HG02759 (cell line): Measurements from ENCODE around the gene CNIH4.
"Not testable (repeated sequence)": the region's sequence is repeated elsewhere in the genome, so short reads cannot be mapped to it uniquely, and the experiment has no call there.

ENCODE experiments used
- ATAC-seq: cut with Tn5 transposase; IDR thresholded peaks from one replicate; pipeline ENCODE4 v1.9.1; 2021; ENCODE audit warnings: mild to moderate bottlenecking, moderate library complexity; ENCODE audit not compliant: unreplicated experiment

The CNIH4 gene

DNA sequence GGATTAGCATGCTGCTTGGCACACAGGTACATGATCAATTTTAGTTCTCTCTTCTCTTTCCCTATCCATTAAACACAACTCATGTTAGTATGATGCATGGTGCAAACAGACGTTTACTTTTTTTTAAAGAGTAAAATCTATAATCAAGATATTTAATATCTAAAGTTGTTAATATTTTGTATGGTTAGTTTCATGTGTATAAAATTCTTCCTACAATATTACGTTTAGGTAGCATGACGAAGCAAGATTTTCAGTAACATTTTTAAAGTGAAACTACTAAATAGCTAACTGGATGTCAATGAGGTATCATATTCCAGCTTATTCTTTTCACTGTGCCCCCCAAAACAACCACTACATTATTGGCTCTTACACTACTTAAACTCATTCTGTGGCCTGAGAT, 36.6 kb downstream of the CNIH4 start:
- ATAC-seq = no peak

DNA sequence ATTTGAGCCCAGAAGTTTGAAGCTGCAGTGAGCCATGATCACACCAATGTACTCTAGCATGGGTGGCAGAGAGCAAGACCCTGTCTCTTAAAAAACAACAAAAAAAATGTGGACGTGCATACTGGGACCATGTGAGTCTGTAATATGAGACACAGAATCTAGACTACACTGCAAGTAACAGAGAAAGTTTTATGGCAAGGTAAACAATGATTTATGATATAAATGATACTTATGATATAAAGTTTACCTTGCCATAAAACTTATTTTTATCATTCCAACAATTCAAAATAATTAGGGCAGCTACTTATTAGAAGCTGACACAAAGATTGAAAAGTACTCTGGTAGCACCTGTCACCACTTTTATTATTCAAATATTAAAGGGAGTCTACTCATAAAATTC, 43.2 kb downstream of the CNIH4 start:
- ATAC-seq = no peak

DNA sequence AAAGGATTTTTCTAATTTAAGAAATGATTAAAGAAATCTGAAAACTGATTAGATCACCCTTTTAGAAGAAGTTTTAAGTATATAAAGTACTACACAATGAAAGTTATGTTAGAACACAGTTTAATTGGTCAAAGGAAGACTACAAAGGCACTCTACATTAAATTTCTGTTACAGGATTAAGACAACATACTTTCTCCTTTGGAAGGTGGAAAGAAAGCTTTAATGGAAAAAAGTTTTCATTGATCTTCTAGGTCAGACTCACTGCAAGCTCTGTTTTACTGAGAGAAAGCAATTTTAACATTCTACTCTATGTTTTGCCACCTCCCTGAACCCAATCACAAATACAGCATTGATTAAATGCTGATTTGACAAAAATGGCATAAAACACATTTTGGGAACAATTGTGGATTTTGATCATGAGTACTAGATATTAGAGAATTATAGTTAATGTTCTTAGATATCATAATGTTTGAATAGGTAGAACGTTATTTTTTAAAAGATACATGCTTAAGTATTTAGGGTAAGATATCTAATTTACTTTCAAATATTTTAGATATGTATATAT, 45.9 kb downstream of the CNIH4 start:
- ATAC-seq = no peak

DNA sequence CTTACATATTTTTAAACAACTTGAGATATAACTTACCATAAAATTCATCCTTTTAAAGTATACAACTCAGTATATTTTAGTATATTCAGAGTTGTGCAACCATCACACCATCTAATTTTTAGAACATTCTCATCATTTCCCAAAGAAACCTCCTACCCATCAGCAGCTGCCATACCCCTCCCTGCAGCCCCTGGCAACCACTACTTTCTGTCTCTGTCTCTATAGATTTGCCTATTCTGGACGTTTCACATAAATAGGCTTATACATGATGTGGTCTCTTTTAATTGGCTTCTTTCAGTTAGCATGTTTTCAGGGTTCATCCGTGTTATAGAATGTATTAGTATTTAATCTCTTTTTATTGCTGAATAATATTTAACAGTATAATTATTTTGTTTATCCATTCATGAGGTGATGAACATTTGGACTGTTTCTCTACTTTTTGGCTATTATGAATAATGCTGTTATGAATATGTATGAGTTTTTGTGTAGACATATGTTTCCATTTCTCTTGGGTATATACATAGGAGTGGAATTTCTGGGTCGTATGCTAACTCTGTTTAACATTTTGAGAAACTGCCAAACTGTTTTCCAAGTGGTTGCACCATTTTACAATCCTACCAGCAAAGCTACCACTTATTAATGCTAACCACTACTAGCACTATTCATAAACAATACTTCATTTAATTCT, 48.4 kb downstream of the CNIH4 start:
- no peak for ATAC-seq

DNA sequence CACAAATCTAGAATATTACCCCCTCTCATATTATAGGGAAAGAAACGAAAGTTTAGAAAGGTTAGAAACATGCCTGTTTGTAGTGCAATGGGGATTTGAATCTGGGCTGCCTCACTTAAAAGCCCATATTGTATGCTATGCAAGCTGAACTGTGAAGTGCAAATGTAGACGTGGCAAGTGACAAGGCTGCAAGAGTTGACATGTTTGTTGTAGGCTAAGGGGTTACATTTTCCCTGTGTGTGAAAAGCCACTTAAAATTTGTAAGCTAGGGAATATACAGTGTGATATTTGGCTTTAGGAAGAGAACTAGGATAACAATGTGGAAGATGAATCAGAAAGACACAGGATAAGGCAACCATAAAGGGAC, 48.9 kb downstream of the CNIH4 start:
- no peak for ATAC-seq

DNA sequence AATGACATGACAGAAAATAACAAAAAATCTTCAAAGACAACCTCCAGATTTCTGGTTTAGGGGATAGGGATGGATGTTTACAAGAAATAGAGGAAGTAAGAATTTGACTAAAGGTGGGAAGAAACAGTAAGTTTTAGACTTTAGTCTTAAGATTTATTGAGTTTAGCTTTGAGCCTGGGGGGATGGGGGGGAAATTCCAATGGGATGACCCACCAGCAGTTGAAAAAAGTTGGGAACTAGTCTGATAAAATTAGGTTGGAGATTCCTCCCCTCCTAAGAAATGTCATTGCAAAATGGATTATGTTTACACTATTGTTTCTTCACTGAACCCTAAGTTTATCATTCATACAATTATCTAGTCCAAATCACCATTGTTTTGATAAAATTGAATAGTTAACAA, 49.5 kb downstream of the CNIH4 start:
- no peak for ATAC-seq

DNA sequence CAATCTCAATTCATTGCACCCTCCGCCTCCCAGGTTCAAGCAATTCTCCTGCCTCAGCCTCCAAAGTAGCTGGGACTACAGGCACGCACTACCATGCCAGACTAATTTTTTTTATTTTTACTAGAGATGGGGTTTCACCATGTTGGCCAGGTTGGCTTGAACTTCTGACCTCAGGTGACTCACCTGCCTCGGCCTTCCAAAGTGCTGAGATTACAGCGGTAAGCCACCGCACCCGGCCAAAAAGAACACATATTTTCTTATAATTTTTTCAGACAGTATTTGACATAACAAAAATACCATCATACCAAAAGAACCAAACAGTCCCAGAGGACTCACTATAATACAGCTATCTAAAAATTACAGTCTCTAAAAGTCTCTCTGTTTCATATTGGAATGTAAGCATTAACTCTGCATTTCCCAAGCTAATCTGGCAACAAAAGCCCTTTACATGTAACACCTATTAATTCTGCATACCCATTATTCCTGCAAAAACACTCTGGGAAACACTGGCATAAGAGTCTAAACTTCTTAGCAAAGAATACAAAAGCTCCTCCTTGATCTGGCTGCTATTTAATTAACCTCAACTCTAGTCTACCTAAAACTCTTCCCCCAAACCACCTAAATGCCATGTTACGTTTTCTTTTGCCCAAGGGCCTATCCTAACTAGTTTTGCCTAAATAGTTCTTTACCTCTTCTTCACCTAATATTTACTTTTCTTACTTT, 51.1 kb downstream of the CNIH4 start:
- ATAC-seq = no peak

DNA sequence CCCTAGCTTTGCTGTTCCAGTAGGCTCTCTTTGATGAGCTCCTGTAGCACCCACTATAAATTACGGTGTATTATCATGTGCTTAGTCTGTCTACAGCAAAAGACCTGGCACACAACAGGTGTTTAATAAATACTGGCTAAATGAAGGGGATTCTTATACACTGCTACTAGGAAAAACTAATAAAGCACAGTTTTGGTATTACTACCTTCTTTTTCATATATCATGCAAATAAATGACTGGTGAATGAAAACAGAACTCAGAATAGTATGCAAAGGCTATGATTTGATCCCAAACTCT, 51.6 kb downstream of the CNIH4 start:
- ATAC-seq = no peak

DNA sequence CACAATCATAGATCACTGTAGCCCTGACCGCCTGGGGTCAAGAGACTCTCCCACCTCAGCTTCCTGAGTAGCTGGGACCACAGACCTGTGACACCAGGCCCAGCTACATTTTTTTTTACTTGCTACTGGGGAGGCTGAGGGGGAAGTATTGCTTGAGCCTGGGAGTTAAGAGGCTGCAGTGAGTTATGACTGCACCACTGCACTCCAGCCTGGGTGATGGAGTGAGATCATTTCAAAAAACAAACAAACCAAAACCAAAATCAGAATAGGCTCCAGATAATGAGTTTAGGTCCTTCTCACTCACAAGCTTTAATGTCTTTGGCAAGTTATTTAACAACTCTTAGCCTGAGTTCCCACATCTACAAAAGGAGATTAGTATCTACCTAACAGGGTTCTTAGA, 55.1 kb downstream of the CNIH4 start:
- ATAC-seq = no peak

DNA sequence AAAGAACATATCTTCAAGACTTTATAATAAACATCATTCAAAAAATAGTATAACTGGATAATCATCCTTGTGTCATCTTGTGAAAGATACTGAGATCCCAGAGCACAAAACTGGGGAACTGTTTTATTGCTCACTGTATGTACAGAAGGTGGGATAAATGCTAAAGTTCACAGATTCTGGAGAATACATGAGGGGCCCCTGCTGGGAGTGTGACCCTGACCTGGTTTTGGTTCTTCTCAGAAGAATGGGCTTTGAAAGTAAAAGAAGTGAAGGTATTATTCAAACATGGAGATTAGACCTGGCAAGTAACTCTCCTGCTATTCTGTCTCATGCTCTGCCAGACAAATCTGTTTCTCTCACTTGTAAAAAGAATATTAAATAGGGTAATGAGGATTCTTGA, 63.4 kb downstream of the CNIH4 start:
- no peak for ATAC-seq

DNA sequence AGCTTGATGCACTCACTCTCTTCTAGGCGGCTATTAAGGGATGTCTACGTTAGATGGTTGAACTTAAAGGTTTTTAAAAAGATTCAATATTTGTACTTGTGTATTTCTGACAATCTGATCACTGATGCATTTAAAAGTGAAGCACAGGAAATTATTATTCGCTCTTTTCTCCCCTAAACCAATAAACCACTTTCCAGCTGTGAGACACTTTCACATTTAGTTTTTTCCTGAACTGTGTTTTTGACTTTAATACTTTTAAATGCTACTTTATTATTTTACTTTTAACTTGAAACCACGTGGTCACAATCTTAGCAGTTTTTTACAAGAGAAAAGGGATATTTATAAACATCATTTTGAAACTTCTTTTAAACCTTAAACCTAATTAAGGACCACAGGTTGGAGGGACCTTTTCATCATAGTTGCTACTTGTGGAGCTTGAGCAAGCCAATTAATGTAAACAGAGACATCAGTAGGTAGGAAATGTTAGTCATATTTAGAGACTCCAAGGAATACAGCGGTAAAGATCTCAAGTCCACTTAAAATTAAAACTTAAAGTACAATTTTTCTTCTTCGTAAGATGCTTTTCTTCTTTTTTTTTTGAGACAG, 68.7 kb downstream of the CNIH4 start:
- ATAC-seq = no peak

DNA sequence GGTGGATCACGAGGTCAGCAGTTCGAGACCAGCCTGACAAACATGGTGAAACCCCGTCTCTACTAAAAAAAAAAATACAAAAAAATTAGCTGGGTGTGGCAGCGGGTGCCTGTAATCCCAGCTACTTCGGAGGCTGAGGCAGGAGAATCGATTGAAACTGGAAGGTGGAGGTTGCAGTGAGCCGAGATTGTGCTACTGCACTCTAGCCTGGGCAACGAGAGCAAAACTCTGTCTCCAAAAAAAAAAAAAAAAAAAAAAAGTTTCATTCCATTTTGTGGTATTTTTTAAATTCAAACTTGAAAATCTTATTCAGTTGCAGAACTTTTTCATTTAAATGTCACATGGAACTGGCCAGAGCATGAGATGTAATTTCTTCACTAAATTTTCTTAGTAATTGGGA, 70.2 kb downstream of the CNIH4 start:
- ATAC-seq = not testable (repeated sequence)

DNA sequence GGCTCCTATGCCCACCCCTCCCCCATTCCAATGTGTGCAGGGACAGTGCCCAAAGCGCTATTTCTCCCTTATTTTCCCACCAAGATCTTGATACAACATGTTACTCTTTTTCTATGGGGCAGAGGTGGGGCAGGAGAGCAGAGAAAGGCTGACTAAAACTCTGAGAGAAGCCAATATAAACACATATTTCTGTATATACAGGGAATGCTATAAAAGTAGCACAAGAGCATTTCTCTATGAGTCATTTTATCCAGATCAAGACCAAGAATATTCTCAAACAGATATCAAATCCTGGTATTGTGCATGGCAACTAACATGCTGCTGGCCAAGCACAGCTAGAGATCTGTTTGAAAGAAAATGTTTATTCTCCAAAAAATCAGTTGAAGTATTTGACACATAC, 70.7 kb downstream of the CNIH4 start:
- no peak for ATAC-seq

DNA sequence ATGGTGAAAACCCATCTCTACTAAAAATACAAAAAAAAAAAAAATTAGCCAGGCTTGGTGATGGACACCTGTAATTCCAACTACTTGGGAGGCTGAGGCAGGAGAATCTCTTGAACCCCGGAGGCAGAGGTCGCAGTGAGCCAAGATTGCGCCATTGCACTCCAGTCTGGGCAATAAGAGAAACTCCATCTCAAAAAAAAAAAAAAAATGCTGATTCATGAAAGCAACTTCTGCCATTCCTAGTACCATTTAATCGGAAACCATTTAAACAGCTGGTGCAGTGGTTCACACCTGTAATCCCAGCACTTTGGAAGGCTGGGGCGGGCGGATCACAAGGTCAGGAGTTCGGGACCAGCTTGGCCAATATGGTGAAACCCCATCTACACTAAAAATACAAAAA, 72.0 kb downstream of the CNIH4 start:
- not testable (repeated sequence) for ATAC-seq
